SK-N-MC (cell line): ENCODE results near the gene KLK14.

Source experiments
- DNase-seq: peaks from one replicate; pipeline ENCODE4 v3.0.0-alpha.2; 2011; ENCODE audit warnings: low read depth, low spot score
- H3K27ac ChIP-seq: fragments of 200-600 bp; sonication (generic); 2 replicates; pipeline ENCODE4 v1.5.1; 2016; ENCODE audit warnings: mixed run types
- H3K36me3 ChIP-seq: fragments of 200-600 bp; sonication (generic); 2 replicates; pipeline ENCODE4 v1.6.1; 2017; ENCODE audit warnings: antibody characterized with exemption, low read length, mixed read lengths; ENCODE audit not compliant: insufficient read depth
- H3K4me3 ChIP-seq: fragments of 200-600 bp; sonication (generic); 2 replicates; pipeline ENCODE4 v1.5.1; 2016
- H3K9ac ChIP-seq: fragments of 200-600 bp; sonication (generic); 2 replicates; pipeline ENCODE4 v1.8.0; 2017; ENCODE audit warnings: mixed run types, mixed read lengths; ENCODE audit not compliant: insufficient read length
- H3K9me3 ChIP-seq: fragments of 200-600 bp; sonication (generic); 2 replicates; pipeline ENCODE4 v1.6.1; 2017; ENCODE audit warnings: low read depth, mild to moderate bottlenecking, antibody characterized with exemption, low read length, moderate library complexity, mixed read lengths
- EZH2 ChIP-seq: fragments of 200-600 bp; sonication (generic); IDR thresholded peaks from one replicate; pipeline ENCODE4 v1.6.1; 2017; ENCODE audit warnings: antibody characterized with exemption
- FOXP2 ChIP-seq: optimal IDR thresholded peaks from 2 replicates; pipeline ENCODE3; 2011; ENCODE audit warnings: mild to moderate bottlenecking, moderate library complexity; ENCODE audit not compliant: insufficient read depth; ENCODE audit errors: extremely low read length, control extremely low read depth
- POLR2AphosphoS5 ChIP-seq: IDR thresholded peaks from 2 replicates; pipeline ENCODE4 v1.6.1; 2012; ENCODE audit warnings: mild to moderate bottlenecking, low read depth, low read length, borderline replicate concordance

The KLK14 gene

DNA sequence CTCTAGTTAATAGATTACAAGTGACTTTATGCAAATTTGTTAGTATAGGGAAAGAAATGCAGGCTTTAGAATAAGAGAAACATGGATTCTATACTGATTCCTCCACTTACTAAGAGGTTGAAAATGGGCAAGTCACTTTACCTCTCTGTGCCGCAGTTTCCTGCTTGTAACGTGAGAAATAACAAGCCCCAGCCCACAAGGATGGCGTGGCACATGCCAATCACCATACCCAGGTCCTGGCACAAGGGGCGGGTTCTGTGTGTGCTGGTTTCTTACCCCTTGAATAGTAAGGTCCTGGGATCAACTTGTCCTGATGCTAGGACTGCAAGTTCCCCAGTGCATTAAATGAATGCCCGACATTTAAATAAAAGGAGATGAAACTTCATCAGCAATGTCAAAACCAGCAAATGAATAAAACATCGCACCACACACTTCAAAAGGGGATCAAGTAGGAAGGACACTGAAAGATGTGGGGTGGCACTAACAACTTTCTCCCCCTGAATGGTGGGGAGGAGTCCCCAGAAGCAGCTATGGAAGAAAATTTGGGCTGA is 34.1 kb upstream of the KLK14 start:
- no peaks in the 10 kb centered on the region for H3K36me3 ChIP-seq
- no peaks in the 10 kb centered on the region for H3K9me3 ChIP-seq
- DNase-seq: no peak
- TF ChIP-seq EZH2 (peak; percentile 31), POLR2AphosphoS5 (no peak), FOXP2 (no peak)
- no peak overlapping the region for H3K4me3 ChIP-seq
- H3K9ac ChIP-seq: no peak overlapping the region
- H3K27ac ChIP-seq: no peak overlapping the region

DNA sequence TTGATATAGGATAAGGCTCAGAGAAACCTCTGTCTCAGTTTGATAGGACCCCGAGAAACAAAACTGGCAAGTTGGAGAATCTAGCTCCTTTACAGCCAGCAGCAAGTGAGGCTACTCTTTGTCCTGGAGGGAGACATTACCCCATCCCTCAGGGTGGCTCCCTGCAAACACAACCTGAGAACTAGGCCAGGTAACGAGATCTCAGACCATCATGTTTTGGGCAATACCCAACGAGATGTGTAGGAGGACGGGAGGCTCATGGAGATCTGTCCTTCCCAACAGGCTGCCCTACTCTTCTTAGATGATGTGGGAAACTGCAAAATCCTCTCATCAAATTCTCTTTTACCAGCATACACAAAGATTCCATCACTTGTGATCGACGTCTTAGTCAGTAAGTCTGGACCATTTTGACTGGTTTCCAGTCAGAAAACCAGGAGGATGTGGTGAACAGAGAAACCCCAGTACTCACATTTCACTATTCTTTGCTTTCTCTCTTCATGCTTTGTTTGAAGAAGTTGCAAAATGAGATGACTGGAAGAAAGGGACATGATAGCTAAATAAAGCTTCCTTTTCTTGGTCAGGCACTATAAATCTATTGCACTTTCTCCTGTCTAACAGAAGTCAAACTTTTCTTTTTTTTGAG is 31.5 kb upstream of the KLK14 start:
- no peak overlapping the region for H3K4me3 ChIP-seq
- no peak for DNase-seq
- no peak overlapping the region for H3K27ac ChIP-seq
- no peak for TF ChIP-seq POLR2AphosphoS5
- TF ChIP-seq EZH2: no peak
- no peak for TF ChIP-seq FOXP2
- no peaks in the 10 kb centered on the region for H3K36me3 ChIP-seq
- no peak overlapping the region for H3K9ac ChIP-seq
- no peaks in the 10 kb centered on the region for H3K9me3 ChIP-seq

DNA sequence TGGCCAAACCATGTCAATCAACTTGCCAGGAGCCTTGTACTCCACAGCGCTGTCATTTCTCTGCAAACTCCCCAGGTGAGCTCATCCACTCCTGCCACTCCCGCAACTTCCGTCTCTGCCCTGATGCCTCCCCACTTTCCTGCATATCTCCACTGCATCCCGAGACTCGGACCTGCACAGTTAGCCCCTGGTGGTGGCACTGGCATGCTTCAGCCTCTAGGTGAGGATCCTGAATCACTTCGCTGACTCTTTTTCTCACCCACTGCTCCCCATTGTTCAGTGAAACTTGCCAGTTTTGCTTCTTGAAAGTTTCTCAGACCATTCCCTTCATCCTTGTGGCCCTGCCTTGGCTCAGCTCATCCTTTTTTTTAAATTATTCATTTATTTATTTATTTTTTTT is 28.9 kb upstream of the KLK14 start:
- H3K27ac ChIP-seq: no peak overlapping the region
- H3K4me3 ChIP-seq: no peak overlapping the region
- no peak for DNase-seq
- TF ChIP-seq FOXP2 (no peak), POLR2AphosphoS5 (no peak), EZH2 (no peak)
- H3K9ac ChIP-seq: no peak overlapping the region
- H3K9me3 ChIP-seq: no peaks in the 10 kb centered on the region
- H3K36me3 ChIP-seq: no peaks in the 10 kb centered on the region

DNA sequence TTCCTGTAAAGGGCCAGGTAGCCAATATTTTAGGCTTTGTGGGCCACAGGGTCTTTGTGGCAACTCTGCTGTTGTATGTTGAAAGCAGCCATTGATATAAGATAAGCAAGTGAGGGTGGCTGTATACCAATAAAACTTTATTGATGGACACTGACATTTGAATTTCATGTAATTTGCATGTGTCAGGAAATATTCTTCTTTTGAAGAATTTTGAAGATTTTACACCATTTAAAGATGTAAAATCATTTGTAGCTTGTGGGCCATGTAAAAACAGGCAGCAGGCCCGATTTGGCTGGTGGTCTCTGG is 27.9 kb upstream of the KLK14 start:
- DNase-seq: no peak
- Histone ChIP-seq H3K9ac (no peak overlapping the region), H3K9me3 (no peaks in the 10 kb centered on the region), H3K36me3 (no peaks in the 10 kb centered on the region; the same call in 1 of the 2 replicates), H3K27ac (no peak overlapping the region), H3K4me3 (no peak overlapping the region)
- TF ChIP-seq FOXP2: no peak
- no peak for TF ChIP-seq POLR2AphosphoS5
- TF ChIP-seq EZH2: no peak

DNA sequence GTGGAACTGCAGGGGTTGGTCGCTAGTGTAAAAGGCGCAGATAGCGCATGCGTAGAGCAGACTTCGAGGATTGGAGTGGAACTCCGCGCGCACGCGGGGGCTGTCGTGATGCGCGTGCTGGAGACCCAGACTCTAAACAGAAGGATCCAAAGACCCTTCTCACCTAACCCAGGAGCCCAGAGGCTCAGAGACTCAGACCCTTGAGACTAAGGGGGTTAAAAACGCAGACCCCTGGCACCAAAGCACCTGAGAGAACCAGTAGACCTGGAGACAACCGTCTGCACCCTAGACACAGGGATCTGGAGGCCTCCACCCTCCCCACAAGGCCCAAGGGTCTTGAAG is 26.1 kb upstream of the KLK14 start:
- DNase-seq: no peak
- Histone ChIP-seq H3K9ac (no peak overlapping the region), H3K36me3 (peaks cover 2% of the 10 kb centered on the region; the same call in 1 of the 2 replicates), H3K9me3 (no peaks in the 10 kb centered on the region), H3K4me3 (peak overlapping the region; percentile 92), H3K27ac (no peak overlapping the region)
- TF ChIP-seq EZH2 (no peak), POLR2AphosphoS5 (no peak), FOXP2 (no peak)

DNA sequence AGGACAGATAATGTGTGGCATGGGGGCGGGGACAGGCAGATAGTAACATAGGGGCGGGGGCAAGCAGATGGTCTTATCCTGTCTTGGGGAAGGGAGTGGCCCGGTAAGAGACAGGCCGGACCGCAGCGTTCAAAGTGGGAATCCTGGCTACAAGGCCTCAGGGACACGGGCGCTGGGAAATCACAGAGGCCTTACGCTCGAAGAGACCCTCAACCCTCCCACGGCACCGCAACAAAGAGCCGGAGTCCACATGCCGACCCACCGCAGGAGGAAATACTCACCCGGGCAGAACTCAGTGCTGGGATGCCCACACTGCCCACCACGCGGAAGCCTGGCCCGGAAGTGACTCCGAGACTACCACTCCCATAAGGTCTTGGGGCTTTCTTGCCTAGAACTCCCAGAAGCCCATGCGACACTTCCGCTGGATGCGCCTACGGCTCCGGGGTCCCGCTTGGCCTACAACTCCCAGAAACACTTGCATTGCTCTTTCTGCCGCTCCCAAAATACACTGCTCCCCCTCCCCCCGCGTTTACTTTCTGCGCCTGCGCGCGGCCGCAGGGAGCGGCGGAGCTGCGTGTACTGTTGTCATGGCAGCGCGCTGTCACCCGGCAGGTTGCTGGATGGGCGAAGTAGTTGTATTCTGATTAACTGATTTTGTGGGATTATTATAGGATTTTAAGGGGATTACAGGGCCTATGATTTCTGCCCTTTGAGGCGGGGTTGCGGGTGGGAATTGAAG is 25.5 kb upstream of the KLK14 start, which contains the start of gene CTU1:
CTU1 (minus strand) TSS at position 344 of the 739 bp plus-strand sequence. CDS start 3,840 bp downstream, outside the sequence.
- Histone ChIP-seq H3K4me3 (peak within 1 kb of the TSS; percentile 92), H3K27ac (no peak within 1 kb of the TSS), H3K36me3 (peaks cover 6% of the 10 kb centered on the region; the same call in 1 of the 2 replicates), H3K9ac (peak within 1 kb of the TSS; percentile 75), H3K9me3 (no peaks in the 10 kb centered on the region)
- peak; percentile 97 for DNase-seq
- TF ChIP-seq EZH2: no peak
- peak; percentile 87 for TF ChIP-seq POLR2AphosphoS5
- TF ChIP-seq FOXP2: peak; percentile 86

DNA sequence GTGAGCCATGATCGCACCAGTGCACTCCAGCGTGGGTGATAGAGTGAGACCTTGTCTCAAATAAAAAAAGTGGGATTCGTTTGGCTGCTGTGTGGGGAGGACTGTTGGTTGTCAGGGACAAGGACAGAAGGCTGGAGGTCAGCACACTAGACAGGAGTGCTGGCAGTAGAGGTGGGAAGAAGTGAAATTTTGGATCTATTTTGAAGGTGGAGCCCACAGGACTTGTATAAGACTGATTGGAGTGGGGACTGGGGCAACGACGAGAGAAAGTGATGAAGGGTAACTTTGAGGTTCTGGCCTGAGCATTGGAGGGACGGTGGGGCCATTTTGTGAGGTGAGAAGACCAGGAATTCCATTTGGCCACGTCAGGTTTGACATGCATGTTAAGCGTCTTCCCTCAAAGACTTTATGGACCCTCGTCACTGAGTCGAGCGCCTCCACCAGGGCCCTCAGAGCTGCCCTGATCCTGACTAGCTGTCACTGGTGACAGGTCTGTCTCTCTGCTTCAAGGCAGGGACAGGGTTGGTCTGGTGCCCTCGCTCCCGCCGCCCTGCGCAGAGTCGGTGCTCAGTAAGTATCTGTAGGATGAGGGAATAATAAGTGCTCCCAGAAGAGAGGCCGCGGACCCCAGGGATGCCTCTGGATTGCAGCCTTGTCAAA is 24.8 kb upstream of the KLK14 start:
- DNase-seq: no peak
- Histone ChIP-seq H3K4me3 (peak overlapping the region; percentile 92), H3K36me3 (peaks cover 12% of the 10 kb centered on the region; the same call in 1 of the 2 replicates), H3K9ac (peak overlapping the region; percentile 75), H3K9me3 (no peaks in the 10 kb centered on the region), H3K27ac (no peak overlapping the region)
- TF ChIP-seq FOXP2 (no peak), EZH2 (no peak), POLR2AphosphoS5 (no peak)

DNA sequence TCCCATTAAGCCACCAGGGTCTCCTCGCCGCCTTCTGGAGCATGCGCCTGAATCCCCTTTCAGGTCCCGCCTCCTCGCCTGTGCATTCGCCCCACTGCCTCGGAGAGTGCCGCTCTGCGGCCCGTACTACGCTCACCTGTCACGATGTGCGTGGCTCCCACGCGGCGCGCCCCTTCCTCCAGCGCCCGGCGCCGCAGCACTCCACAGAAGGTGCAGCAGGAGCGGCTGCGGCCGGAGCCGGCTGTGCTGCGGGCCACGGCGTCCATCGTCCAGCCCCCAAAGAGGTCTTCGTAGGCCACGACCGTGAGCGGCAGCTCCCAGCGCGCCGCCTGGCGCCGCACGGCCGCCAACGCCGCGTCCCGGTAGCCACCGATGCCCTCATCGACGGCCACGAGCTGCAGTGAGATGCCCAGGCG is 21.2 kb upstream of the KLK14 start:
- H3K9me3 ChIP-seq: no peaks in the 10 kb centered on the region
- peaks cover 22% of the 10 kb centered on the region; the same call in 1 of the 2 replicates for H3K36me3 ChIP-seq
- H3K27ac ChIP-seq: no peak overlapping the region
- no peak overlapping the region for H3K4me3 ChIP-seq
- DNase-seq: no peak
- TF ChIP-seq FOXP2 (no peak), POLR2AphosphoS5 (no peak), EZH2 (no peak)
- no peak overlapping the region for H3K9ac ChIP-seq
